Astrocyte (in vitro differentiated cells and primary cell): ENCODE data around the gene CHST2. TPM values are rescaled to one million over a fixed set of nuclear protein-coding genes. Genes with fewer than 3 reads are reported as not detected.
A peak's percentile ranks its signal among the peaks of the same experiment; 100 is the strongest.

Experiments used
- DNase-seq: peaks from one replicate; pipeline ENCODE4 v3.0.0-alpha.2; 2010; ENCODE audit warnings: low read depth
- FAIRE-seq: peaks from 2 replicates; lab custom pipeline; 2011; peaks lifted over from hg19 to GRCh38; lab: Jason Lieb, UNC
- H2AFZ ChIP-seq: 2 replicates; pipeline ENCODE4 v1.6.0; 2012; ENCODE audit warnings: low read depth, low read length, inconsistent platforms
- H3K27ac ChIP-seq: 2 replicates; pipeline ENCODE4 v1.5.1; 2011; ENCODE audit warnings: low read depth, low read length, inconsistent platforms
- H3K27me3 ChIP-seq: 2 replicates; pipeline ENCODE4 v1.6.0; 2011; ENCODE audit warnings: low read length, inconsistent platforms; ENCODE audit not compliant: insufficient read depth
- H3K36me3 ChIP-seq: 2 replicates; pipeline ENCODE4 v1.5.1; 2011; ENCODE audit warnings: low read length, inconsistent platforms; ENCODE audit not compliant: insufficient read depth
- H3K4me1 ChIP-seq: 2 replicates; pipeline ENCODE4 v1.5.1; 2011; ENCODE audit warnings: low read length, inconsistent platforms; ENCODE audit not compliant: insufficient read depth
- H3K4me2 ChIP-seq: 2 replicates; pipeline ENCODE4 v1.6.0; 2012; ENCODE audit warnings: low read length, inconsistent platforms
- H3K4me3 ChIP-seq: 2 replicates; pipeline ENCODE4 v1.5.1; 2011; ENCODE audit warnings: low read depth, mild to moderate bottlenecking, low read length, inconsistent platforms; ENCODE audit not compliant: insufficient read depth
- H3K79me2 ChIP-seq: 2 replicates; pipeline ENCODE4 v1.6.0; 2012; ENCODE audit warnings: mild to moderate bottlenecking, low read length, inconsistent platforms; ENCODE audit not compliant: insufficient read depth
- H3K9ac ChIP-seq: 2 replicates; pipeline ENCODE4 v1.6.0; 2012; ENCODE audit warnings: mild to moderate bottlenecking, low read length, inconsistent platforms
- H3K9me3 ChIP-seq: 2 replicates; pipeline ENCODE4 v1.5.1; 2012; ENCODE audit warnings: low read depth, mild to moderate bottlenecking, low read length, inconsistent platforms; ENCODE audit not compliant: insufficient read depth
- H4K20me1 ChIP-seq: 2 replicates; pipeline ENCODE4 v1.6.0; 2012; ENCODE audit warnings: low read length, inconsistent platforms; ENCODE audit not compliant: insufficient read depth
- H3K27ac Mint-ChIP-seq: one replicate; pipeline ENCODE4 v1.8.0; 2021; ENCODE audit warnings: mild to moderate bottlenecking, mixed read lengths; ENCODE audit not compliant: unreplicated experiment
- H3K27me3 Mint-ChIP-seq: one replicate; pipeline ENCODE4 v1.8.0; 2021; ENCODE audit warnings: low read depth, mixed read lengths; ENCODE audit not compliant: unreplicated experiment
- H3K36me3 Mint-ChIP-seq: one replicate; pipeline ENCODE4 v1.8.0; 2021; ENCODE audit warnings: low read depth, mixed read lengths; ENCODE audit not compliant: unreplicated experiment
- H3K4me1 Mint-ChIP-seq: one replicate; pipeline ENCODE4 v1.8.0; 2021; ENCODE audit warnings: low read depth, mixed read lengths; ENCODE audit not compliant: unreplicated experiment
- H3K4me3 Mint-ChIP-seq: one replicate; pipeline ENCODE4 v1.8.0; 2021; ENCODE audit warnings: mild to moderate bottlenecking, moderate library complexity, mixed read lengths; ENCODE audit not compliant: unreplicated experiment
- H3K9me3 Mint-ChIP-seq: one replicate; pipeline ENCODE4 v1.8.0; 2021; ENCODE audit warnings: mild to moderate bottlenecking, mixed read lengths; ENCODE audit not compliant: unreplicated experiment
- EZH2 ChIP-seq: IDR thresholded peaks from 2 replicates; pipeline ENCODE4 v1.6.1; 2012; ENCODE audit warnings: mild to moderate bottlenecking, low read length, inconsistent platforms; ENCODE audit not compliant: insufficient read depth
- total RNA-seq: library from RNA; stranded (reverse); gene quantifications from 2 replicates; pipeline ENCODE4 v1.2.1, GENCODE V29; 2021
- TF ChIP-seq, protein P1 (sequence below): IDR thresholded peaks from 2 replicates; pipeline ENCODE4 v1.5.1; 2011; ENCODE audit warnings: low read depth, mild to moderate bottlenecking, inconsistent platforms, low read length, moderate library complexity; ENCODE audit not compliant: insufficient read depth

Gene CHST2
- total RNA-seq, 1 donor from 2014 or later: 13.4 TPM

DNA sequence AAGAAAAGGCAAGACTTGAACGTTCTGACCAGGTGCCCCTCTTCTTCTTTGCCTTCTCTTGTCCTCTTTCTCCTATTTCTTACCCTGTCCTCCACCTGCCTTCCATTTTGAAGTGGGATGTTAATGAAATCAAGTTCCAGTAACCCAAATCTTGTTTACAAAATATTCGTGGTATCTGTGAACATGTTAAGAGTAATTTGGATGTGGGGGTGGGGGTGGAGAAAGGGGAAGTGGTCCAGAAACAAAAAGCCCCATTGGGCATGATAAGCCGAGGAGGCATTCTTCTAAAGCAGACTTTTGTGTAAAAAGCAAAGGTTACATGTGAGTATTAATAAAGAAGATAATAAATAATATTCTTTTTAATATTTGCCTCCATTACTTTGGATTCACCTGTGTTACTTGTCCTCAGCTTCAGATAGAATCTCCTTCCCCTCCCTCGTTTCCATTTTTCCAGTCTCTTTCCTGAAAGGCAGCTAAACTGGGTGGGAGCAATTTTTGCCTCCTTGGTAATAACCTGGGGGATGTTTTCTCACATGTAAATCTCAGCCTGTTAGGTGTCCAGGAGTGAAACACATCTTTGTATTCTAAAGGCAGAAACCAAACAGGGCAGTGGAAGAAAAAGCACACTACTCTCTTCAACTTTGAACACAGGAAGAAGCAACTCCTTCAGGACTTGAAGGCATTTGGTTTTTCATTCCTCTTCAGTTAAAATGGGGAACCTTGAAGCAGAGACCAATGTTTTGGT, 3.2 kb downstream of the CHST2 start:
- H3K4me2 ChIP-seq: no peak overlapping the region
- Mint-ChIP-seq H3K27me3 (peaks cover 7% of the 10 kb centered on the region), H3K36me3 (no peaks in the 10 kb centered on the region), H3K9me3 (no peaks in the 10 kb centered on the region), H3K27ac (no peak overlapping the region), H3K4me1 (peaks cover 2% of the 10 kb centered on the region), H3K4me3 (no peak overlapping the region)
- TF ChIP-seq EZH2: no peak
- TF ChIP-seq, protein P1, sequence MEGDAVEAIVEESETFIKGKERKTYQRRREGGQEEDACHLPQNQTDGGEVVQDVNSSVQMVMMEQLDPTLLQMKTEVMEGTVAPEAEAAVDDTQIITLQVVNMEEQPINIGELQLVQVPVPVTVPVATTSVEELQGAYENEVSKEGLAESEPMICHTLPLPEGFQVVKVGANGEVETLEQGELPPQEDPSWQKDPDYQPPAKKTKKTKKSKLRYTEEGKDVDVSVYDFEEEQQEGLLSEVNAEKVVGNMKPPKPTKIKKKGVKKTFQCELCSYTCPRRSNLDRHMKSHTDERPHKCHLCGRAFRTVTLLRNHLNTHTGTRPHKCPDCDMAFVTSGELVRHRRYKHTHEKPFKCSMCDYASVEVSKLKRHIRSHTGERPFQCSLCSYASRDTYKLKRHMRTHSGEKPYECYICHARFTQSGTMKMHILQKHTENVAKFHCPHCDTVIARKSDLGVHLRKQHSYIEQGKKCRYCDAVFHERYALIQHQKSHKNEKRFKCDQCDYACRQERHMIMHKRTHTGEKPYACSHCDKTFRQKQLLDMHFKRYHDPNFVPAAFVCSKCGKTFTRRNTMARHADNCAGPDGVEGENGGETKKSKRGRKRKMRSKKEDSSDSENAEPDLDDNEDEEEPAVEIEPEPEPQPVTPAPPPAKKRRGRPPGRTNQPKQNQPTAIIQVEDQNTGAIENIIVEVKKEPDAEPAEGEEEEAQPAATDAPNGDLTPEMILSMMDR: no peak
- peaks cover 8% of the 10 kb centered on the region for H3K79me2 ChIP-seq
- H3K36me3 ChIP-seq: no peaks in the 10 kb centered on the region
- no peak for DNase-seq
- H3K27ac ChIP-seq: no peak overlapping the region
- H3K9me3 ChIP-seq: no peaks in the 10 kb centered on the region
- no peak overlapping the region for H3K9ac ChIP-seq
- no peak overlapping the region for H3K4me3 ChIP-seq
- FAIRE-seq: no peak
- no peaks in the 10 kb centered on the region for H4K20me1 ChIP-seq
- H3K4me1 ChIP-seq: peaks cover 6% of the 10 kb centered on the region
- H3K27me3 ChIP-seq: no peaks in the 10 kb centered on the region
- H2AFZ ChIP-seq: no peak overlapping the region

DNA sequence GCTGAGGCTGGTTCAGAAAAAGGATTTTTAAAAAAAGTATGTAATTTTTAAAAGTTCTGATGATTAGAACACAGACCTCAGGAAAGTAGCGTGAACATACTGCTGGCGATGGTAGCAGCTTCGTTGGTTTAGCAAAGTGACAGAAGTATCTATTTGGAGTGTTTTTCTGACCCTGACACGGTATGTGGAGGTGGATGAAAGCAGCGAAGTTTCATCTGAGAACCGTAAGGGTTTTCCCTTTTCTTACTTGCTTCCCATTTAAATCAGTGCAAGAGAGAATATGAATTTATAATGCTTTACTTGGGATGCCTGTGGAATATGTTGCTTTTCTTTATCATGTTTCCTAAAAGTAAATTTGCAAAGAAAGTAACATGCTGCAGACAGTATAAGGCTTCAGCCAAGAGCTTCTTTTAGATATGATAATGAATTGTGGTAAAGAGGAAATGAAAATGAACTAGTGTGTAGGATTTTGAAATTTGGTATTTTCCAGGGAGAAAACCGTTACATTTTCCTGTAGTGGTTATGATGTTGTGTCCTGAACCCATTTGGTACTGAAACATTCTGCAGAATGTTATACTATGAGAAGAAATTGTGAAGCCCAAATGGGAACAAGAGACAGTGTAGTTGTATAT, 3.9 kb downstream of the CHST2 start:
- Mint-ChIP-seq H3K4me3 (peak overlapping the region; percentile 61), H3K9me3 (no peaks in the 10 kb centered on the region), H3K27ac (no peak overlapping the region), H3K36me3 (no peaks in the 10 kb centered on the region), H3K4me1 (peaks cover 2% of the 10 kb centered on the region), H3K27me3 (peaks cover 5% of the 10 kb centered on the region)
- Histone ChIP-seq H3K4me2 (peak overlapping the region; percentile 30), H4K20me1 (no peaks in the 10 kb centered on the region), H3K9me3 (no peaks in the 10 kb centered on the region), H3K4me3 (no peak overlapping the region), H3K27me3 (no peaks in the 10 kb centered on the region), H3K9ac (no peak overlapping the region), H3K79me2 (peaks cover 8% of the 10 kb centered on the region), H3K36me3 (no peaks in the 10 kb centered on the region), H3K4me1 (peaks cover 6% of the 10 kb centered on the region), H3K27ac (no peak overlapping the region), H2AFZ (no peak overlapping the region)
- DNase-seq: no peak
- FAIRE-seq: no peak
- TF ChIP-seq, protein P1: no peak
- TF ChIP-seq EZH2: no peak
